Fibroblast of lung (primary cell): ENCODE results near the gene PPM1E. TPM values are rescaled to one million over a fixed set of nuclear protein-coding genes. Genes with fewer than 3 reads are reported as not detected.

Source experiments
- DNase-seq, 2 donors: peaks; one replicate each; pipeline versions ENCODE4 v3.0.0 to v3.0.0-alpha.2; 2010; ENCODE audit warnings: low read depth in 2 of 2
- H2AFZ ChIP-seq: 2 replicates; pipeline ENCODE4 v1.5.1; 2012; ENCODE audit warnings: low read length, control low read depth, inconsistent platforms
- H3K27ac ChIP-seq: 2 replicates; pipeline ENCODE4 v1.5.1; 2011; ENCODE audit warnings: low read length, control low read depth; ENCODE audit not compliant: insufficient read depth
- H3K27me3 ChIP-seq: 2 replicates; pipeline ENCODE4 v1.5.1; 2011; ENCODE audit warnings: mild to moderate bottlenecking, low read length; ENCODE audit not compliant: control insufficient read depth, insufficient read depth
- H3K36me3 ChIP-seq: 2 replicates; pipeline ENCODE4 v1.5.1; 2011; ENCODE audit warnings: low read length; ENCODE audit not compliant: control insufficient read depth, insufficient read depth
- H3K4me1 ChIP-seq: 2 replicates; pipeline ENCODE4 v1.5.1; 2011; ENCODE audit warnings: low read length; ENCODE audit not compliant: control insufficient read depth, insufficient read depth; ENCODE audit errors: extremely low read depth
- H3K4me2 ChIP-seq: 2 replicates; pipeline ENCODE4 v1.5.1; 2011; ENCODE audit warnings: low read length, control low read depth; ENCODE audit not compliant: insufficient read depth; ENCODE audit errors: extremely low read depth
- H3K4me3 ChIP-seq, 4 experiments: fragments of 200-600 bp in 1 of 4; sonication (generic) in 1 of 4; replicated peaks in 1 of 4; 2 replicates each; pipeline ENCODE4 v1.5.1; 2011 to 2016; ENCODE audit warnings: low read length in 4 of 4, low read depth in 3 of 4, mild to moderate bottlenecking in 3 of 4, control low read depth in 2 of 4, inconsistent platforms in 1 of 4, mixed read lengths in 1 of 4; ENCODE audit not compliant: insufficient read depth in 1 of 4; ENCODE audit errors: control extremely low read depth in 1 of 4
- H3K79me2 ChIP-seq: 2 replicates; pipeline ENCODE4 v1.5.1; 2012; ENCODE audit warnings: mild to moderate bottlenecking, low read length, inconsistent platforms; ENCODE audit not compliant: control insufficient read depth, insufficient read depth
- H3K9ac ChIP-seq: 2 replicates; pipeline ENCODE4 v1.5.1; 2011; ENCODE audit warnings: mild to moderate bottlenecking, low read length, control low read depth; ENCODE audit not compliant: insufficient read depth
- H3K9me3 ChIP-seq: 2 replicates; pipeline ENCODE4 v1.5.1; 2012; ENCODE audit warnings: low read depth, low read length; ENCODE audit not compliant: control insufficient read depth, insufficient read depth
- H4K20me1 ChIP-seq: 2 replicates; pipeline ENCODE4 v1.5.1; 2011; ENCODE audit warnings: low read length; ENCODE audit not compliant: control insufficient read depth, insufficient read depth; ENCODE audit errors: extremely low read depth
- CTCF ChIP-seq, 2 donors: IDR thresholded peaks in 1 of 2; conservative IDR thresholded peaks in 1 of 2; 1 replicate in 1 of 2; 2 replicates in 1 of 2; pipeline ENCODE4 v1.5.1; 2011 to 2012; ENCODE audit warnings: low read length in 2 of 2, control low read depth in 1 of 2, inconsistent platforms in 1 of 2, low read depth in 1 of 2, mild to moderate bottlenecking in 1 of 2
- EZH2 ChIP-seq: IDR thresholded peaks from 2 replicates; pipeline ENCODE4 v1.5.1; 2012; ENCODE audit warnings: low read length, control low read depth, mild to moderate bottlenecking; ENCODE audit errors: missing control alignments
- polyA plus RNA-seq, 2 donors: library from polyadenylated mRNA; depleted of rRNA in 1 of 2; stranded (reverse) in 1 of 2; unstranded in 1 of 2; fragments of >200 nt; gene quantifications; 2 replicates each; pipeline ENCODE4 v1.2.1, GENCODE V29; 2011 to 2012; ENCODE audit warnings: missing spikeins in 1 of 2
- total RNA-seq: library from RNA; depleted of rRNA; stranded (reverse); fragments of >200 nt; gene quantifications from 2 replicates; pipeline ENCODE4 v1.2.1, GENCODE V29; 2014

Gene PPM1E
- total and polyA plus RNA-seq, 2 donors (not counting 1 experiment from before 2014, with no cell fraction given), result 0.02 to 0.50 TPM

DNA sequence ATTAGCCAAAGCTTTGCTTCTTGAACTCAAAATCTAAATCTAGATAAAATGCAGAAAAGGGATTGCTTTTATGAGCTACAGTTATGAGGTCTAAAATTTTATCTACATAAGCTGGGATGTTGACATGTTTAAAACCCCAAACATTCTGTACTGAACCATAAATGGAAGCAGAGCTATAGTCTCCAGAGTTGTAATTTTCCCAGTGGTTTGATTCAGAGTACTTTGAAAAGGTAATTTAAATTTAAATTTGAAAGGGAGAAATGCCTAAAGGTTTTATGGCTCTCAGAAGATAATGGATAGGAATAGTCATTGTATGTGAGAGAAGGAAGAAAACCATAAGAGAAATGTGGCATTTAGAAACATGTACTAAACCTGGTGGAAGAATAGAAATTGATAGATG lies 163.2 kb downstream of the PPM1E start:
- H3K4me2 ChIP-seq, result no peak overlapping the region
- H3K4me1 ChIP-seq, result no peaks in the 10 kb centered on the region
- no peaks in the 10 kb centered on the region for H3K9me3 ChIP-seq
- no peaks in the 10 kb centered on the region for H3K79me2 ChIP-seq
- TF ChIP-seq EZH2 (no peak), CTCF (conservative IDR thresholded peaks at IDR 0.05 in 1 of 2, IDR thresholded peaks at IDR 0.05 in 1 of 2; ENCODE audit: low read depth in 1 of 2, low read length in 2 of 2) (no peak)
- no peak overlapping the region for H3K27ac ChIP-seq
- H4K20me1 ChIP-seq, result no peaks in the 10 kb centered on the region
- H3K27me3 ChIP-seq, result no peaks in the 10 kb centered on the region
- DNase-seq, result no peak
- H3K4me3 ChIP-seq, result no peak overlapping the region
- H3K36me3 ChIP-seq, result no peaks in the 10 kb centered on the region
- H2AFZ ChIP-seq, result no peak overlapping the region
- no peak overlapping the region for H3K9ac ChIP-seq

DNA sequence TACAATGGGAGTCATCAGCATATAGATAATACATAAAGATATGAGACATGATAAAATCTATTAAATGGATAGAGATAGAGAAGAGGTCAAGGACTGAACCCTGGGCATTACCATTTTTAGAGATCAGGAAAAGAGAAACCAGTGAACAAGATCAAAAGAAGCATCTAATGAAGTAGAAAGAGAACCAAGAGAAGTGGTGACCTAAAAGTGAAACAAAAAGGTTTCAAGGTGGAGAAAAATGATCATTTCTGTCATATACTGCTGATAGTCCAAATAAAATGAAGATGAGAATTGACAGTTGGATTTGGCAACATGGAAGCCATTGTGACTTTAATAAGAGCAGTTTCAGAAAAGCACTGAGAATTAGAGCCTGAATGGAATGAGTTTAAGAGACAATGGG lies 165.1 kb downstream of the PPM1E start:
- no peak for DNase-seq
- Histone ChIP-seq H3K4me2 (no peak overlapping the region), H2AFZ (no peak overlapping the region), H3K27me3 (no peaks in the 10 kb centered on the region), H3K4me1 (no peaks in the 10 kb centered on the region), H3K9me3 (no peaks in the 10 kb centered on the region), H3K4me3 (no peak overlapping the region), H3K27ac (no peak overlapping the region), H3K9ac (no peak overlapping the region), H4K20me1 (no peaks in the 10 kb centered on the region), H3K79me2 (no peaks in the 10 kb centered on the region), H3K36me3 (no peaks in the 10 kb centered on the region)
- TF ChIP-seq CTCF (conservative IDR thresholded peaks at IDR 0.05 in 1 of 2, IDR thresholded peaks at IDR 0.05 in 1 of 2; ENCODE audit: low read depth in 1 of 2, low read length in 2 of 2) (no peak), EZH2 (no peak)

- no peaks in the 10 kb centered on the region for H4K20me1 ChIP-seq
Measured at GRCh38 chr17:58932956-58933355, 177.3 kb downstream of the PPM1E start.

More at GRCh38 chr17:58932956-58933355, 177.3 kb downstream of the PPM1E start:
- Histone ChIP-seq H3K4me3 (no peak overlapping the region), H3K27me3 (no peaks in the 10 kb centered on the region), H2AFZ (no peak overlapping the region), H3K4me2 (no peak overlapping the region), H3K79me2 (no peaks in the 10 kb centered on the region), H3K4me1 (no peaks in the 10 kb centered on the region), H3K9me3 (no peaks in the 10 kb centered on the region), H3K36me3 (no peaks in the 10 kb centered on the region), H3K9ac (no peak overlapping the region), H3K27ac (no peak overlapping the region)
- DNase-seq, result no peak
- no peak for TF ChIP-seq CTCF (conservative IDR thresholded peaks at IDR 0.05 in 1 of 2, IDR thresholded peaks at IDR 0.05 in 1 of 2; ENCODE audit: low read depth in 1 of 2, low read length in 2 of 2)
